Activated CD8-positive, alpha-beta T cell treated with anti-CD3 and anti-CD28 coated beads for 36 hours (primary cell): ENCODE data around the gene TELO2. TPM values are rescaled to one million over a fixed set of nuclear protein-coding genes. Genes with fewer than 3 reads are reported as not detected.

Experiments used
- ATAC-seq: fragments of 200-7000 bp; cut with Tn5 transposase; one replicate; pipeline ENCODE4 v1.10.0; 2021; ENCODE audit warnings: mild to moderate bottlenecking, moderate library complexity
- CTCF ChIA-PET: fragments of 350-600 bp; sonication (Branson Sonifier 250); formaldehyde crosslinking; loops from one replicate; lab custom pipeline; 2021; ENCODE audit warnings: antibody characterized with exemption; lab: Charles Lee
- POLR2A ChIA-PET: fragments of 350-600 bp; sonication (Branson Sonifier 250); formaldehyde crosslinking; loops from one replicate; lab custom pipeline; 2021; ENCODE audit warnings: antibody characterized with exemption; lab: Charles Lee
- DNase-seq: peaks from one replicate; pipeline ENCODE4 v3.0.0-alpha.2; 2020
- H3K27ac Mint-ChIP-seq: one replicate; pipeline ENCODE4 v1.8.0; 2021; ENCODE audit warnings: mild to moderate bottlenecking, mixed read lengths
- H3K27me3 Mint-ChIP-seq: one replicate; pipeline ENCODE4 v1.8.0; 2021; ENCODE audit warnings: mixed read lengths
- H3K36me3 Mint-ChIP-seq: one replicate; pipeline ENCODE4 v1.8.0; 2021; ENCODE audit warnings: low read depth, mixed read lengths
- H3K4me1 Mint-ChIP-seq: one replicate; pipeline ENCODE4 v1.8.0; 2021; ENCODE audit warnings: low read depth, mixed read lengths
- H3K4me3 Mint-ChIP-seq: one replicate; pipeline ENCODE4 v1.8.0; 2021; ENCODE audit warnings: mild to moderate bottlenecking, moderate library complexity, mixed read lengths
- H3K9me3 Mint-ChIP-seq: one replicate; pipeline ENCODE4 v1.8.0; 2021; ENCODE audit warnings: mixed read lengths
- intact Hi-C: fragments of 100-400 bp; cut with micrococcal nuclease; formaldehyde crosslinking; loops from one replicate; pipeline ENCODE4 v1.10.0; 2022
- total RNA-seq, 2 experiments: library from RNA; stranded (reverse); gene quantifications; one replicate each; pipeline ENCODE4 v1.2.3, GENCODE V29; 2021
- TF ChIP-seq, protein P1 (sequence below): fragments of 200-600 bp; IDR thresholded peaks from one replicate; pipeline ENCODE4 v1.8.0; 2022; ENCODE audit warnings: antibody characterized with exemption, mild to moderate bottlenecking

The TELO2 gene
- total RNA-seq, 2 experiments from 2014 or later, result 59.1 to 62.1 TPM

- Mint-ChIP-seq H3K36me3 (peaks cover 2% of the 10 kb centered on the region), H3K27me3 (no peaks in the 10 kb centered on the region), H3K4me1 (peaks cover 38% of the 10 kb centered on the region), H3K27ac (no peak overlapping the region), H3K9me3 (no peaks in the 10 kb centered on the region), H3K4me3 (no peak overlapping the region)
- intact Hi-C loops, result no loop called here
- ATAC-seq (no peak), DNase-seq (no peak)
- POLR2A ChIA-PET, result interaction anchor here (1.3 to 1.9 kb wide), 2 partner anchors 45 to 51 kb away, joined by 3 to 5 read pairs; partner anchors contain the start of gene UQCC4
- CTCF ChIA-PET, result interaction anchor here (1.0 to 1.4 kb wide), 2 partner anchors 234 to 458 kb away, joined by 3 to 4 read pairs; partner anchors contain the start of gene MAPK8IP3
- TF ChIP-seq, protein P1, sequence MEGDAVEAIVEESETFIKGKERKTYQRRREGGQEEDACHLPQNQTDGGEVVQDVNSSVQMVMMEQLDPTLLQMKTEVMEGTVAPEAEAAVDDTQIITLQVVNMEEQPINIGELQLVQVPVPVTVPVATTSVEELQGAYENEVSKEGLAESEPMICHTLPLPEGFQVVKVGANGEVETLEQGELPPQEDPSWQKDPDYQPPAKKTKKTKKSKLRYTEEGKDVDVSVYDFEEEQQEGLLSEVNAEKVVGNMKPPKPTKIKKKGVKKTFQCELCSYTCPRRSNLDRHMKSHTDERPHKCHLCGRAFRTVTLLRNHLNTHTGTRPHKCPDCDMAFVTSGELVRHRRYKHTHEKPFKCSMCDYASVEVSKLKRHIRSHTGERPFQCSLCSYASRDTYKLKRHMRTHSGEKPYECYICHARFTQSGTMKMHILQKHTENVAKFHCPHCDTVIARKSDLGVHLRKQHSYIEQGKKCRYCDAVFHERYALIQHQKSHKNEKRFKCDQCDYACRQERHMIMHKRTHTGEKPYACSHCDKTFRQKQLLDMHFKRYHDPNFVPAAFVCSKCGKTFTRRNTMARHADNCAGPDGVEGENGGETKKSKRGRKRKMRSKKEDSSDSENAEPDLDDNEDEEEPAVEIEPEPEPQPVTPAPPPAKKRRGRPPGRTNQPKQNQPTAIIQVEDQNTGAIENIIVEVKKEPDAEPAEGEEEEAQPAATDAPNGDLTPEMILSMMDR, result no peak
These were observed 21.5 kb upstream of the TELO2 start for GRCh38 chr16:1471569-1472194.

GRCh38 chr16:1472974-1473373 is 20.2 kb upstream of the TELO2 start:
- Mint-ChIP-seq H3K27me3 (no peaks in the 10 kb centered on the region), H3K4me3 (peak overlapping the region; percentile 45), H3K4me1 (peaks cover 38% of the 10 kb centered on the region), H3K9me3 (no peaks in the 10 kb centered on the region), H3K36me3 (no peaks in the 10 kb centered on the region), H3K27ac (no peak overlapping the region)
- POLR2A ChIA-PET, result no interaction called here
- intact Hi-C loops, result no loop called here
- CTCF ChIA-PET, result interaction anchor here (0.6 kb wide), 1 partner anchor 52 kb away, joined by 3 read pairs; no protein-coding TSS in a partner anchor
- DNase-seq, result no peak
- TF ChIP-seq, protein P1, result no peak
- no peak for ATAC-seq

- ATAC-seq (no peak), DNase-seq (no peak)
- intact Hi-C loops, result no loop called here
- TF ChIP-seq, protein P1, result no peak
- peak overlapping the region; percentile 27 for H3K27ac Mint-ChIP-seq
- peaks cover 38% of the 10 kb centered on the region for H3K4me1 Mint-ChIP-seq
- peak overlapping the region; percentile 76 for H3K4me3 Mint-ChIP-seq
- CTCF ChIA-PET, result no interaction called here
- no peaks in the 10 kb centered on the region for H3K27me3 Mint-ChIP-seq
- no peaks in the 10 kb centered on the region for H3K36me3 Mint-ChIP-seq
- POLR2A ChIA-PET, result no interaction called here
- no peaks in the 10 kb centered on the region for H3K9me3 Mint-ChIP-seq
These were observed 18.9 kb upstream of the TELO2 start for GRCh38 chr16:1474082-1474795.

GRCh38 chr16:1474796-1475551 is 18.2 kb upstream of the TELO2 start, which contains the start of gene CLCN7:
TSS of gene CLCN7 (minus strand) at chr16:1475028. CDS start at chr16:1474974, 54 bp downstream.
- peak within 1 kb of the TSS; percentile 86 for H3K4me3 Mint-ChIP-seq
- ChIA-PET CTCF (interaction anchor here (0.7 kb wide), 1 partner anchor 12 kb away, joined by 4 read pairs; no protein-coding TSS in a partner anchor), POLR2A (interaction anchor here (1.3 kb wide), 1 partner anchor 18 kb away, joined by 6 read pairs; the partner anchor contains the start of gene TELO2)
- TF ChIP-seq, protein P1, result no peak
- peak within 1 kb of the TSS; percentile 90 for H3K27ac Mint-ChIP-seq
- no peaks in the 10 kb centered on the region for H3K9me3 Mint-ChIP-seq
- no peaks in the 10 kb centered on the region for H3K36me3 Mint-ChIP-seq
- DNase-seq (peak; percentile 93), ATAC-seq (peak; percentile 85)
- peaks cover 35% of the 10 kb centered on the region for H3K4me1 Mint-ChIP-seq
- no peaks in the 10 kb centered on the region for H3K27me3 Mint-ChIP-seq
- intact Hi-C loops, result no loop called here
